DND-41 (cell line): ENCODE data around the gene OSBPL5.

ENCODE experiments used
- EZH2 ChIP-seq: IDR thresholded peaks from 3 replicates; pipeline ENCODE4 v1.6.1; 2012; ENCODE audit warnings: borderline replicate concordance, low read depth, mild to moderate bottlenecking, moderate library complexity, low read length, inconsistent platforms; ENCODE audit not compliant: severe bottlenecking
- TF ChIP-seq, protein P1 (sequence below): IDR thresholded peaks from 2 replicates; pipeline ENCODE4 v1.5.1; 2012; ENCODE audit warnings: borderline replicate concordance, low read length, moderate library complexity, mild to moderate bottlenecking; ENCODE audit not compliant: poor library complexity, severe bottlenecking; ENCODE audit errors: extremely low read depth

DNA sequence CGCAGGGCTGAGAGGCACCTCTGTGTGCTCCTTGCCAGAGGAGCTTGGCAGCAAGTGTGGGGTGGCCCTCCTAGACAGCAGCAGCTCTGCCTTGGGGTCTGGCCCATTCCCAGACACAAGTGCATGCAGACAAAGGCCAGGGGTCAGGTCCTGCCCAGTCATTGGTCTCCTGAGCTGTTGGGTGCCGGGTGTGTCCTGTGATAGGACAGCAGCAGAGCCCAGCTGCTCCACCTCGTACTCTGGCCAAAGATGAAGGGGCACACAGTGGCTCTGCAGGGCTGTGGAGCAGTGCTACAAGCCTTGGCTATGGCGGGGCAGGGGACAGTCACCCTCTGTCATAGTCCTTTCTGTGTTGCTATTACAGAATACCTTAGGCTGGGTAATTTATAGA, 17.3 kb upstream of the OSBPL5 start:
- TF ChIP-seq, protein P1, sequence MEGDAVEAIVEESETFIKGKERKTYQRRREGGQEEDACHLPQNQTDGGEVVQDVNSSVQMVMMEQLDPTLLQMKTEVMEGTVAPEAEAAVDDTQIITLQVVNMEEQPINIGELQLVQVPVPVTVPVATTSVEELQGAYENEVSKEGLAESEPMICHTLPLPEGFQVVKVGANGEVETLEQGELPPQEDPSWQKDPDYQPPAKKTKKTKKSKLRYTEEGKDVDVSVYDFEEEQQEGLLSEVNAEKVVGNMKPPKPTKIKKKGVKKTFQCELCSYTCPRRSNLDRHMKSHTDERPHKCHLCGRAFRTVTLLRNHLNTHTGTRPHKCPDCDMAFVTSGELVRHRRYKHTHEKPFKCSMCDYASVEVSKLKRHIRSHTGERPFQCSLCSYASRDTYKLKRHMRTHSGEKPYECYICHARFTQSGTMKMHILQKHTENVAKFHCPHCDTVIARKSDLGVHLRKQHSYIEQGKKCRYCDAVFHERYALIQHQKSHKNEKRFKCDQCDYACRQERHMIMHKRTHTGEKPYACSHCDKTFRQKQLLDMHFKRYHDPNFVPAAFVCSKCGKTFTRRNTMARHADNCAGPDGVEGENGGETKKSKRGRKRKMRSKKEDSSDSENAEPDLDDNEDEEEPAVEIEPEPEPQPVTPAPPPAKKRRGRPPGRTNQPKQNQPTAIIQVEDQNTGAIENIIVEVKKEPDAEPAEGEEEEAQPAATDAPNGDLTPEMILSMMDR: no peak
- no peak for TF ChIP-seq EZH2
